NCI-H2196 treated with DMSO at 0.1 percent for 48 hours (cell line): ENCODE data around the gene GPR153.

Experiments
- DNase-seq: peaks from one replicate; lab custom pipeline; 2025; ENCODE audit not compliant: unreplicated experiment; lab: John Stamatoyannopoulos, UW

Gene GPR153

GRCh38 chr1:6269720-6270400 is 9.0 kb upstream of the GPR153 start:
- no peak for DNase-seq

GRCh38 chr1:6269296-6269695 is 8.4 kb upstream of the GPR153 start:
- DNase-seq: no peak

GRCh38 chr1:6268415-6268814 is 7.5 kb upstream of the GPR153 start:
- DNase-seq: no peak

GRCh38 chr1:6267686-6268322 is 6.9 kb upstream of the GPR153 start:
- no peak for DNase-seq

- DNase-seq: no peak
Observed at GRCh38 chr1:6266641-6267040, 5.7 kb upstream of the GPR153 start.

GRCh38 chr1:6265151-6265550 is 4.3 kb upstream of the GPR153 start:
- no peak for DNase-seq

GRCh38 chr1:6263716-6264115 is 2.8 kb upstream of the GPR153 start:
- DNase-seq: no peak

GRCh38 chr1:6262555-6263420 is 1.9 kb upstream of the GPR153 start:
- DNase-seq: no peak

- no peak for DNase-seq
Observed at GRCh38 chr1:6261615-6261995, 707 bp upstream of the GPR153 start.

GRCh38 chr1:6260433-6260934 is 414 bp downstream of the GPR153 start:
- DNase-seq: no peak

GRCh38 chr1:6259491-6260362 is 1.2 kb downstream of the GPR153 start:
- peak; percentile 41 for DNase-seq

GRCh38 chr1:6258675-6259074 is 2.2 kb downstream of the GPR153 start:
- DNase-seq: no peak

- DNase-seq: no peak
Observed at GRCh38 chr1:6257541-6258069, 3.3 kb downstream of the GPR153 start.

- no peak for DNase-seq
Observed at GRCh38 chr1:6256645-6257044, 4.3 kb downstream of the GPR153 start.

GRCh38 chr1:6254691-6255090 is 6.2 kb downstream of the GPR153 start:
- no peak for DNase-seq

GRCh38 chr1:6253380-6253779 is 7.5 kb downstream of the GPR153 start:
- no peak for DNase-seq

- no peak for DNase-seq
Observed at GRCh38 chr1:6252374-6252710, 8.6 kb downstream of the GPR153 start.

- no peak for DNase-seq
Observed at GRCh38 chr1:6251681-6252373, 9.1 kb downstream of the GPR153 start.

- no peak for DNase-seq
Observed at GRCh38 chr1:6251233-6251632, 9.7 kb downstream of the GPR153 start.
